Smooth muscle cell of the brain vasculature (primary cell): ENCODE data around the gene SELL.
"Not testable (repeated sequence)": the region's sequence is repeated elsewhere in the genome, so short reads cannot be mapped to it uniquely, and the experiment has no call there.

Source experiments
- DNase-seq: peaks from one replicate; pipeline ENCODE4 v3.0.0-alpha.2; 2012; ENCODE audit warnings: low read depth, low spot score

Gene SELL

GRCh38 chr1:169667699-169668596 is 43.5 kb downstream of the SELL start:
- DNase-seq, result not testable (repeated sequence)

- DNase-seq, result not testable (repeated sequence)
These were observed 44.2 kb downstream of the SELL start for GRCh38 chr1:169667227-169667639.

DNA sequence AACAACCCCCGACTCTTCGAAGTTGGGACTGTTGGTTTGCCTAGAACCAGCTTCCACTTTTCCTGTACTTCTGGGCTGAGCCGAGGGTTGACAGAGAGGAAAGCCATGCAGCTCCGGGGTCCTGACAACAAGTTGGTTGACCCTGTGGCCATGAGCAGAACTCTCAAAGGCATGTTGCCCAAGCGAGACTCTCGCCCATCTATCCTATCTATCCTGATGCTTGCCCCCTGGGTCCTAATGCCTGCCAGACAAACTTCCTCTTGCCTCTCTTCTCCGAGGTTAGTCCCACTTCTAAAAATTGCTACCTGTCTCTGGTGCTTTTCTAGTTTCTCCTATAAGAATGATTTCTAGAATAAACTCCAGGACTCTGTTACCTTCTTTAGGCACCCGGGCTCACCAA is 48.7 kb downstream of the SELL start:
- DNase-seq, result not testable (repeated sequence)

DNA sequence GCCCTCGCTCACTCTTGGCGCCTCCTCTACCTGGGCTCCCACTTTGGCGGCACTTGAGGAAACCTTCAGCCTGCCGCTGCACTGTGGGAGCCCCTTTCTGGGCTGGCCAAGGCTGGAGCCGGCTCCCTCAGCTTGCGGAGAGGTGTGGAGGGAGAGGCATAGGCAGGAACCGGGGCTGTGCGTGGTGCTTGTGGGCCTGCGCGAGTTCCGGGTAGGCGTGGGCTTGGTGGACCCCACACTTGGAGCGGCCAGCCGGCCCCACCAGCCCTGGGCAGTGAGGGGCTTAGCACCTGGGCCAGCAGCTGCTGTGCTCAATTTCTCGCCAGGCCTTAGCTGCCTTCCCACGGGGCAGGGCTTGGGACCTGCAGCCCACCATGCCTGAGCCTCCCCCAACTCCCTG is 50.4 kb downstream of the SELL start:
- DNase-seq, result not testable (repeated sequence)

- DNase-seq, result not testable (repeated sequence)
These were observed 52.6 kb downstream of the SELL start for GRCh38 chr1:169658777-169659176.

- no peak for DNase-seq
These were observed 57.5 kb downstream of the SELL start for GRCh38 chr1:169653873-169654272.

- no peak for DNase-seq
These were observed 60.4 kb downstream of the SELL start for GRCh38 chr1:169651035-169651434.

GRCh38 chr1:169650551-169650950 is 60.9 kb downstream of the SELL start:
- no peak for DNase-seq

DNA sequence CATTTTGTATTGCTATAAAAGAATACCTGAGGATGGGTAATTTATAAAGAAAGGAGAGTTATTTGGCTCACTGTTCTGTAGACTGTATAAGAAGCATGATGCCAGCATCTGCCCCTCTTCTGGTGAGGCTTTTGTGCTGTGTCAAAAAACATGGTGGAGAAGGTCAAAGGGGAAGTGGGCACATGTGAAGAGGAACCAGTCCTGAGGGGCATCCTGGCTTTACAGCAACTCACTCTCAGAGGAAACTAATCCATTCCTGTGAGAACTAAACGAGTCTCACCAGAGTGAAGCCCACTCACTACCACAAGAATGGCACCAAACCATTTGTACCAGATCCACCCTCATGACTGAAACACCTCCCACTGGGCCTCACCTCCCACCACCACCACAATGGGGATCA is 62.7 kb downstream of the SELL start:
- DNase-seq, result no peak

DNA sequence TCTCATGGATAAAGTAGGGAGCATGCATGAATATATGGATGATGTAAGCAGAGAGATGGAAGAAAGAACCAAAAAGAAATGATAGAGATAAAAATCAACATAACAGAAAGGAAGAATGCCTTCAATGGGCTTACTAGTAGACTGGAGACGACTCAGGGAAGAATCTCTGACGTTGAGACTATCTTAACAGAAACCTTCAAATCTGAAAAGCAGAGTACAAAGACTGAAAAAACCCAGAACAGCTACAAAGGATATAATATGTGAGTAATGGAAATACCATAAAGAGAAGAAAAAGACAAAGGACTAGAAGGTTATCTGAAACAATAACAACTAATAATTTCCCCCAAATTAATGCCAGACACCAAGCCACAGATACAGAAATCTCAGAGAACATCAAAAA is 63.2 kb downstream of the SELL start:
- DNase-seq, result no peak

- no peak for DNase-seq
These were observed 63.9 kb downstream of the SELL start for GRCh38 chr1:169647512-169647911.

DNA sequence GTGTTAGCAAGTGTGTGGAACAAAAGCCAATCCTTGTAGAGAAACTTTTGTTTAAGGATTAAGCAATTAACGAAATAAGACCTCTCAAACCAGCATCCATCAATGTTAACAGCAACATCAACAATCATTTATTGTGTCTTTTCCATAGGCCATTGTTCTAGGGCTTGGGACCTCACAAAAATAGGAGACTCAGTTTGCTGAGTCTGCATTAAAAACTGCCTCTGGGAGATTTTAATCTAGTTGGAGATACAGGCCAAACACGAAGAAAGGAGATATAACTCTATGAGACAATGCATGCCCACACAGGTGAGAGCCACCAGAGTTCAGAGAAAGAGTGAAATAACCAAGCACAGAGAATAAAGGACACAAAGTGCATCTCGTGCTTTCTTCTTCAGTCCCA is 67.1 kb downstream of the SELL start:
- DNase-seq, result no peak
